Sciatic nerve (tissue), 2 donors: ENCODE data around the gene P2RY12. TPM values are rescaled to one million over a fixed set of nuclear protein-coding genes. Genes with fewer than 3 reads are reported as not detected.
A peak's percentile ranks its signal among the peaks of the same experiment; 100 is the strongest.

ENCODE experiments used
- ATAC-seq: fragments of 200-7000 bp; cut with Tn5 transposase; one replicate; pipeline ENCODE4 v1.9.1; 2020; ENCODE audit warnings: mild to moderate bottlenecking, moderate library complexity
- DNase-seq: peaks from one replicate; pipeline ENCODE4 v3.0.0-alpha.2; 2020; ENCODE audit warnings: low spot score
- intact Hi-C: fragments of 100-400 bp; cut with DNase I; formaldehyde crosslinking; loops from one replicate; pipeline ENCODE4 v1.14.2; 2022
- total RNA-seq: library from RNA; stranded (reverse); fragmentation: NEBNext Ultra II Directional; extraction: Animal tissue kit (Norgen Biotek cat#: 25700); gene quantifications from one replicate; pipeline ENCODE4 v1.2.1, GENCODE V29; 2021
- donor health status: DM: no; HTN: no; CAD: no.
- donor health status: DM: no; HTN: no; CAD: no.

The P2RY12 gene
- total RNA-seq, 1 donor from 2014 or later = 27.1 TPM

GRCh38 chr3:151290673-151291072 lies 93.9 kb downstream of the P2RY12 start:
- ATAC-seq = peak; percentile 28
- no peak for DNase-seq
- intact Hi-C loops = no loop called here

- no peak for ATAC-seq
- intact Hi-C loops = loop anchor here (10.0 kb wide), 1 partner anchor 65 kb away; no protein-coding TSS in a partner anchor
Observed at GRCh38 chr3:151289445-151289844, 95.1 kb downstream of the P2RY12 start.

More at GRCh38 chr3:151289445-151289844, 95.1 kb downstream of the P2RY12 start:
- DNase-seq = no peak

Other genes starting within 250 kb of the P2RY12 start
- gene GPR171, start 181.5 kb downstream of the P2RY12 start, total RNA-seq = 1.6 TPM
- 8.9 TPM for gene P2RY14, start 106.2 kb downstream of the P2RY12 start, total RNA-seq
- not detected for gene GPR87, start 67.9 kb downstream of the P2RY12 start, total RNA-seq
- gene P2RY13, start 55.2 kb downstream of the P2RY12 start, total RNA-seq = 3.7 TPM
- gene IGSF10, start 76.3 kb upstream of the P2RY12 start, total RNA-seq = 1.2 TPM